ENCODE results near the gene PRAMEF11.
"Not testable (repeated sequence)": the region's sequence is repeated elsewhere in the genome, so short reads cannot be mapped to it uniquely, and the experiment has no call there.

- TF ChIP-seq, protein P1, sequence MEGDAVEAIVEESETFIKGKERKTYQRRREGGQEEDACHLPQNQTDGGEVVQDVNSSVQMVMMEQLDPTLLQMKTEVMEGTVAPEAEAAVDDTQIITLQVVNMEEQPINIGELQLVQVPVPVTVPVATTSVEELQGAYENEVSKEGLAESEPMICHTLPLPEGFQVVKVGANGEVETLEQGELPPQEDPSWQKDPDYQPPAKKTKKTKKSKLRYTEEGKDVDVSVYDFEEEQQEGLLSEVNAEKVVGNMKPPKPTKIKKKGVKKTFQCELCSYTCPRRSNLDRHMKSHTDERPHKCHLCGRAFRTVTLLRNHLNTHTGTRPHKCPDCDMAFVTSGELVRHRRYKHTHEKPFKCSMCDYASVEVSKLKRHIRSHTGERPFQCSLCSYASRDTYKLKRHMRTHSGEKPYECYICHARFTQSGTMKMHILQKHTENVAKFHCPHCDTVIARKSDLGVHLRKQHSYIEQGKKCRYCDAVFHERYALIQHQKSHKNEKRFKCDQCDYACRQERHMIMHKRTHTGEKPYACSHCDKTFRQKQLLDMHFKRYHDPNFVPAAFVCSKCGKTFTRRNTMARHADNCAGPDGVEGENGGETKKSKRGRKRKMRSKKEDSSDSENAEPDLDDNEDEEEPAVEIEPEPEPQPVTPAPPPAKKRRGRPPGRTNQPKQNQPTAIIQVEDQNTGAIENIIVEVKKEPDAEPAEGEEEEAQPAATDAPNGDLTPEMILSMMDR (IDR thresholded peaks at IDR 0.05; ENCODE audit: extremely low read depth in 1 of 2, insufficient read depth in 1 of 2, low read depth in 1 of 2, low read length in 2 of 2): not testable (repeated sequence)
- not testable (repeated sequence) for TF ChIP-seq POLR2AphosphoS5 (IDR thresholded peaks at IDR 0.05; ENCODE audit: insufficient read depth, low read depth, low read length)
These were observed at the start of gene PRAMEF11 for GRCh38 chr1:12831310-12831709.

Measured in endothelial cell of umbilical vein (primary cell).